ENCODE measurements around the gene MGP. TPM values are rescaled to one million over a fixed set of nuclear protein-coding genes. Genes with fewer than 3 reads are reported as not detected.

The MGP gene
- total RNA-seq, 4 donors from 2014 or later = 90.5 to 499 (median 234) TPM

GRCh38 chr12:14841761-14842160 is 43.9 kb downstream of the MGP start:
- no peaks in the 10 kb centered on the region for H3K27me3 ChIP-seq
- intact Hi-C loops (cut with DNase I; ENCODE audit: low total_unique reads) = loop anchor here (5.0 to 10.0 kb wide), 2 partner anchors 303 to 381 kb away; partner anchors contain the start of gene RERG
- no peak overlapping the region for H3K4me3 ChIP-seq
- H3K27ac ChIP-seq = peak overlapping the region; percentile 38 to 51 (median 44)
- no peaks in the 10 kb centered on the region for H3K9me3 ChIP-seq
- WGBS, 2 donors (ENCODE audit: low coverage in 1 of 2) = 76% methylated on average over 3 of the region's 3 CpGs; no CpG with 5 or more reads in 1 of the 2 donors
- peak in 2 of 3 donors; percentile 54 to 70 for TF ChIP-seq POLR2AphosphoS5 (IDR thresholded peaks at IDR 0.05)
- TF ChIP-seq, protein P1, sequence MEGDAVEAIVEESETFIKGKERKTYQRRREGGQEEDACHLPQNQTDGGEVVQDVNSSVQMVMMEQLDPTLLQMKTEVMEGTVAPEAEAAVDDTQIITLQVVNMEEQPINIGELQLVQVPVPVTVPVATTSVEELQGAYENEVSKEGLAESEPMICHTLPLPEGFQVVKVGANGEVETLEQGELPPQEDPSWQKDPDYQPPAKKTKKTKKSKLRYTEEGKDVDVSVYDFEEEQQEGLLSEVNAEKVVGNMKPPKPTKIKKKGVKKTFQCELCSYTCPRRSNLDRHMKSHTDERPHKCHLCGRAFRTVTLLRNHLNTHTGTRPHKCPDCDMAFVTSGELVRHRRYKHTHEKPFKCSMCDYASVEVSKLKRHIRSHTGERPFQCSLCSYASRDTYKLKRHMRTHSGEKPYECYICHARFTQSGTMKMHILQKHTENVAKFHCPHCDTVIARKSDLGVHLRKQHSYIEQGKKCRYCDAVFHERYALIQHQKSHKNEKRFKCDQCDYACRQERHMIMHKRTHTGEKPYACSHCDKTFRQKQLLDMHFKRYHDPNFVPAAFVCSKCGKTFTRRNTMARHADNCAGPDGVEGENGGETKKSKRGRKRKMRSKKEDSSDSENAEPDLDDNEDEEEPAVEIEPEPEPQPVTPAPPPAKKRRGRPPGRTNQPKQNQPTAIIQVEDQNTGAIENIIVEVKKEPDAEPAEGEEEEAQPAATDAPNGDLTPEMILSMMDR (IDR thresholded peaks at IDR 0.05) = no peak
- H3K4me1 ChIP-seq = peaks cover 10 to 53% (median 24%) of the 10 kb centered on the region in 4 donors
- peak; percentile 23 for DNase-seq
- H3K36me3 ChIP-seq = no peaks in the 10 kb centered on the region
- in situ Hi-C loops (cut with MboI; ENCODE audit: low pct_ligation_motif_present in 1 of 4, low pct_unique_long_range_greater_than_20kb in 1 of 4, low sequenced_read_pairs in 3 of 4) = loop anchor here in 3 of 4 donors (5.0 to 25.0 kb wide), 4 partner anchors 156 to 671 kb away; partner anchors contain the start of gene RERG (in 2 of the 3)

- intact Hi-C loops (cut with DNase I; ENCODE audit: low total_unique reads) = loop anchor here (5.0 to 10.0 kb wide), 2 partner anchors 304 to 382 kb away; partner anchors contain the start of gene RERG
- peak overlapping the region in 2 of 4 donors; percentile 0 to 51 for H3K27ac ChIP-seq
These were observed 45.0 kb downstream of the MGP start for GRCh38 chr12:14840616-14841015.

GRCh38 chr12:14839262-14839661 is 46.4 kb downstream of the MGP start:
- Histone ChIP-seq H3K9me3 (no peaks in the 10 kb centered on the region), H3K4me1 (peaks cover 10 to 39% (median 18%) of the 10 kb centered on the region in 4 donors), H3K4me3 (no peak overlapping the region), H3K36me3 (no peaks in the 10 kb centered on the region), H3K27ac (no peak overlapping the region), H3K27me3 (no peaks in the 10 kb centered on the region)
- TF ChIP-seq POLR2AphosphoS5 (IDR thresholded peaks at IDR 0.05) = no peak
- TF ChIP-seq, protein P1 (IDR thresholded peaks at IDR 0.05) = no peak
- TF ChIP-seq POLR2A (IDR thresholded peaks at IDR 0.05) = no peak
- TF ChIP-seq EP300 (IDR thresholded peaks at IDR 0.05; ENCODE audit: low read depth) = no peak
- DNase-seq = no peak
- intact Hi-C loops (cut with DNase I; ENCODE audit: low total_unique reads) = no loop called here
- in situ Hi-C loops (cut with MboI; ENCODE audit: low pct_ligation_motif_present in 1 of 4, low pct_unique_long_range_greater_than_20kb in 1 of 4, low sequenced_read_pairs in 3 of 4) = loop anchor here in 2 of 4 donors (25.0 kb wide), 2 partner anchors 423 to 673 kb away; no protein-coding TSS in a partner anchor
- WGBS, 2 donors (ENCODE audit: low coverage in 1 of 2) = 100% methylated on average over 1 of the region's 1 CpG; no CpG with 5 or more reads in 1 of the 2 donors

More at GRCh38 chr12:14840616-14841015, 45.0 kb downstream of the MGP start:
- Histone ChIP-seq H3K36me3 (no peaks in the 10 kb centered on the region), H3K27me3 (no peaks in the 10 kb centered on the region), H3K4me1 (peaks cover 10 to 42% (median 19%) of the 10 kb centered on the region in 4 donors), H3K9me3 (no peaks in the 10 kb centered on the region), H3K4me3 (no peak overlapping the region)
- no peak for DNase-seq
- WGBS, 2 donors (ENCODE audit: low coverage in 1 of 2) = 62 to 67% methylated on average over 1 to 4 of the region's 4 CpGs
- TF ChIP-seq, protein P1 (IDR thresholded peaks at IDR 0.05) = no peak
- TF ChIP-seq POLR2A (IDR thresholded peaks at IDR 0.05) = no peak
- TF ChIP-seq POLR2AphosphoS5 (IDR thresholded peaks at IDR 0.05) = no peak
- TF ChIP-seq EP300 (IDR thresholded peaks at IDR 0.05; ENCODE audit: low read depth) = no peak
- in situ Hi-C loops (cut with MboI; ENCODE audit: low pct_ligation_motif_present in 1 of 4, low pct_unique_long_range_greater_than_20kb in 1 of 4, low sequenced_read_pairs in 3 of 4) = loop anchor here in 3 of 4 donors (5.0 to 25.0 kb wide), 4 partner anchors 157 to 672 kb away; partner anchors contain the start of gene RERG (in 2 of the 3)

GRCh38 chr12:14836336-14837210 is 49.1 kb downstream of the MGP start:
- in situ Hi-C loops (cut with MboI; ENCODE audit: low pct_ligation_motif_present in 1 of 4, low pct_unique_long_range_greater_than_20kb in 1 of 4, low sequenced_read_pairs in 3 of 4) = loop anchor here in 2 of 4 donors (25.0 kb wide), 2 partner anchors 426 to 676 kb away; no protein-coding TSS in a partner anchor
- no peak overlapping the region for H3K27ac ChIP-seq
- peaks cover 1 to 17% (median 3%) of the 10 kb centered on the region in 4 donors for H3K4me1 ChIP-seq
- no peak for DNase-seq
- H3K36me3 ChIP-seq = no peaks in the 10 kb centered on the region
- H3K9me3 ChIP-seq = no peaks in the 10 kb centered on the region
- 53 to 79% methylated on average over 4 to 7 of the region's 7 CpGs for WGBS, 2 donors (ENCODE audit: low coverage in 1 of 2)
- H3K27me3 ChIP-seq = no peaks in the 10 kb centered on the region
- TF ChIP-seq POLR2A (IDR thresholded peaks at IDR 0.05) = no peak
- TF ChIP-seq EP300 (IDR thresholded peaks at IDR 0.05; ENCODE audit: low read depth) = no peak
- no peak for TF ChIP-seq POLR2AphosphoS5 (IDR thresholded peaks at IDR 0.05)
- TF ChIP-seq, protein P1 (IDR thresholded peaks at IDR 0.05) = no peak
- H3K4me3 ChIP-seq = no peak overlapping the region
- intact Hi-C loops (cut with DNase I; ENCODE audit: low total_unique reads) = no loop called here

Data from transverse colon (tissue), 4 donors.